ENCODE data around the gene CORO1C. TPM values are rescaled to one million over a fixed set of nuclear protein-coding genes. Genes with fewer than 3 reads are reported as not detected.
"Not testable (repeated sequence)": the region's sequence is repeated elsewhere in the genome, so short reads cannot be mapped to it uniquely, and the experiment has no call there.

The CORO1C gene
- total RNA-seq, 1 donor from 2014 or later = 59.6 TPM

DNA sequence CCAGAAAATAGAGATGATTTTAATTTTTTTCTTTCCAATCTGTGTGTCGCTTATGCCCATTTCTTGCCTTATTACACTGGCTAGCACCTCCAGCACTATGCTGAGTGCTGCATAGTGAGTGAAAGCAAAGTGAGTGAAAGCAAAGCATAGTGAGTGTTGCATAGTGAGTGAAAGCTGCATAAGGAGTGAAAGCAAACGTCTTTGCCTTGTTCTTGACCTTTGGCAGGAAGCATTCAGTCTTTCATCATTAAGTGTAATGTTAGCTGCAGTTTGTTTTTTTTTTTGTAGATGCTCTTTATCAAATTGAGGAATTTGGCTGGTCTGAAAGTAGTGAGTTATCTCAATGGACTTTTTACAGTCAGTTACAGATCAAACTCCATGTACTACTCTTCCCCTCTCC is 6.9 kb upstream of the CORO1C start:
- no peak overlapping the region for H3K4me3 ChIP-seq
- H3K36me3 ChIP-seq = no peaks in the 10 kb centered on the region
- H3K9me3 ChIP-seq (replicated peaks) = peaks cover 4% of the 10 kb centered on the region
- no peaks in the 10 kb centered on the region for H3K27me3 ChIP-seq (ENCODE audit: low read depth)
- H3K27ac ChIP-seq (replicated peaks) = no peak overlapping the region
- DNase-seq = no peak
- H3K4me1 ChIP-seq = no peaks in the 10 kb centered on the region
- TF ChIP-seq CTCF (IDR thresholded peaks at IDR 0.05; ENCODE audit: borderline replicate concordance) = no peak
- intact Hi-C loops (cut with micrococcal nuclease) = loop anchor here (10.0 kb wide), 1 partner anchor 73 kb away; no protein-coding TSS in a partner anchor

- H3K27me3 ChIP-seq (ENCODE audit: low read depth) = no peaks in the 10 kb centered on the region
- TF ChIP-seq CTCF (IDR thresholded peaks at IDR 0.05; ENCODE audit: borderline replicate concordance) = no peak
- H3K4me3 ChIP-seq = no peak overlapping the region
- no peak overlapping the region for H3K27ac ChIP-seq (replicated peaks)
- H3K9me3 ChIP-seq (replicated peaks) = peaks cover 4% of the 10 kb centered on the region
- DNase-seq = no peak
- peaks cover 13% of the 10 kb centered on the region for H3K4me1 ChIP-seq
- intact Hi-C loops (cut with micrococcal nuclease) = loop anchor here (10.0 kb wide), 1 partner anchor 71 kb away; no protein-coding TSS in a partner anchor
- H3K36me3 ChIP-seq = no peaks in the 10 kb centered on the region
These were observed 4.5 kb upstream of the CORO1C start for GRCh38 chr12:108735855-108736254.

DNA sequence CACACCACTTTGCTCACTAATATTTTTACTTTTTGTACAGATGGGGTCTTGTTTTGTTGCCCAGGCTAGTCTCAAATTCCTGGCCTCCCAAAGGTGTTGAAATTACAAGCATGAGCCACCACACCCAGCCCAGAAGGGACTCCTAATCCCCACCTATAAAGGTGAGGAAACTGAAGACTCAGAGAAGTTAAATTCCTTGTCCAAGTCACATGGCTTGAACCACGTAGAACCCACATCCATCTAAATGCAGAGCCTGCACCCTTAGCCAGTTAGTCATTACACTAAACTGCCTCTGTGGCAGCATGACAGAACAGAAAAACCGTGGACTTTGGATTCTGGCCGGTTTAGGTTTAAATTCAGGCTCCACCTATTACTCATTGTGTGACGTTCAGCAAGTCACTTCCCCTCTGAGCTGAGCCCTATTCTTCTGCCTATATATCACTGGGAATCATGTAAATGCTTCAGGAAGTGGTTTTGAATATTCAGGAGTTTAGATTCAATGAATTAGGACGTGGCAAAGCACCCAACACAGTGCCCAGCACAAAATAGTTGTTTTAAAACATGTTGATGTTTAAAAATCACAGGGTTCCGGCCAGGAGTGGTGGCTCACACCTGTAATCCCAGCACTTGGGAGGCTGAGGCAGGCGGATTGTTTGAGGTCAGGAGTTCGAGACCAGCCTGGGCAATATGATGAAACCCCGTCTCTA is 3.0 kb upstream of the CORO1C start:
- TF ChIP-seq CTCF (IDR thresholded peaks at IDR 0.05; ENCODE audit: borderline replicate concordance) = no peak
- Histone ChIP-seq H3K27ac (replicated peaks) (peak overlapping the region; percentile 47), H3K36me3 (no peaks in the 10 kb centered on the region), H3K27me3 (ENCODE audit: low read depth) (no peaks in the 10 kb centered on the region), H3K4me1 (peaks cover 27% of the 10 kb centered on the region), H3K9me3 (replicated peaks) (peaks cover 4% of the 10 kb centered on the region), H3K4me3 (no peak overlapping the region)
- DNase-seq = no peak
- intact Hi-C loops (cut with micrococcal nuclease) = loop anchor here (10.0 kb wide), 1 partner anchor 70 kb away; no protein-coding TSS in a partner anchor

DNA sequence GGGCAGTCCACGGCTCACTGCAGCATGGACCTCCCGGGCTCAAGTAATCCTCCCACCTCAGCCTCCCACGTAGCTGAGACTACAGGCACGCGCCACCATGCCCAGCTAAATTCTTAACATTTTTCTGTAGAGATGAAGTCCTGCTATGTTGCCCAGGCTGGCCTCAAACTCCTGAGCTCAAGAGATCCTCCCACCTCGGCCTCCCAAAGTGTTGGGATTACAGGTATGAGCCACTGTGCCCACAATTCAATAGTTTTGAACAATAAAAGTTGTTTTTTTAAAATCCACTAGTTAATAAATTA is 1.9 kb upstream of the CORO1C start:
- Histone ChIP-seq H3K4me1 (peaks cover 39% of the 10 kb centered on the region), H3K27ac (replicated peaks) (peak overlapping the region; percentile 97)
- not testable (repeated sequence) for H3K9me3 ChIP-seq (replicated peaks); H3K4me3 ChIP-seq; H3K36me3 ChIP-seq; H3K27me3 ChIP-seq (ENCODE audit: low read depth); DNase-seq
- intact Hi-C loops (cut with micrococcal nuclease) = loop anchor here (10.0 kb wide), 1 partner anchor 68 kb away; no protein-coding TSS in a partner anchor

DNA sequence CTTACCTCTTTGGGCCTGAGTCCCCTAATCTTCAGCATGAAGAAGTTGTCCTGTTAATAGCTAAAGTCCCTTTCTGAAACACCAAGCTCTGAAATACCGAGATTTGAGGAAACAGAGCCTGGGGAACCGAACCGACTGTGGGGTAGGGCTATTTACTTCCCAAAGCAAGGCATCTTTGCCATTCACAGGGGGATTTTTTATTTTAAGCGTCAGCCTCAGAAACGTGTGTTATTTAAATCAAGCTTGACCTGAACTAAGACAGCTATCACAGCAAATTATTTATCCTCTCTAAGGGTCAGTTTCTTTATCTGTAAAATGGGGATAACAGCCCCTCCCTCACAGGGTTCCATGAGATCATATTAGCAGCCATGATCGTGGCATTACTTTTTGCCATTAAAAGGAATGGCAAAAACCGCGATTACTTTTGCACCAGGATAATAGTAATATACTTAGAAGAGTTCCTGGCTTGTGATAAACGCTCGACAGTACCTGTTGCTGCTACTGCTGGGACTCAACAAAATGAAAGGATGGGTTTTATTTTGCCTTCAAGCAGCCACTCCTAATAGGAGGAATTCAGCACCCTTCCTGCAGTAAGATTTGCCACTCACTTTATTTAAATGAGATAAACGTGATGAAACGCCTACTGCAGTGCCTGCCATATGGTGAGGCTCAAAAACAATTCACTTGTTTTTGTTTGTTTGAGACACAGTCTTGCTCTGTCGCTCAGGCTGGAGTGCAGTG is 1.3 kb upstream of the CORO1C start:
- Histone ChIP-seq H3K36me3 (no peaks in the 10 kb centered on the region), H3K27ac (replicated peaks) (peak overlapping the region; percentile 97), H3K4me1 (peaks cover 44% of the 10 kb centered on the region), H3K27me3 (ENCODE audit: low read depth) (no peaks in the 10 kb centered on the region), H3K9me3 (replicated peaks) (no peaks in the 10 kb centered on the region), H3K4me3 (peak overlapping the region; percentile 90)
- no peak for DNase-seq
- intact Hi-C loops (cut with micrococcal nuclease) = loop anchor here (10.0 kb wide), 1 partner anchor 68 kb away; no protein-coding TSS in a partner anchor
- no peak for TF ChIP-seq CTCF (IDR thresholded peaks at IDR 0.05; ENCODE audit: borderline replicate concordance)
